Panc1 (cell line): ENCODE results near the gene IL2RG. TPM values are rescaled to one million over a fixed set of nuclear protein-coding genes. Genes with fewer than 3 reads are reported as not detected.

Source experiments
- ATAC-seq: fragments of 200-7000 bp; cut with Tn5 transposase; 2 replicates; pipeline ENCODE4 v1.9.1; 2020; ENCODE audit warnings: mild to moderate bottlenecking, moderate library complexity
- BruUV-seq: library from RNA; stranded (reverse); fragments of 400-500 nt; replicated peaks from 2 replicates; lab custom pipeline; 2021; lab: Mats Ljungman, UMichigan
- CTCF ChIA-PET: fragments of 300-600 bp; sonication (Branson Sonifier 250); formaldehyde crosslinking; loops from one replicate; lab custom pipeline; 2022; ENCODE audit warnings: antibody characterized with exemption; lab: Charles Lee
- POLR2A ChIA-PET: fragments of 300-600 bp; sonication (Branson Sonifier 250); formaldehyde crosslinking; loops from one replicate; lab custom pipeline; 2022; ENCODE audit warnings: antibody characterized with exemption; lab: Charles Lee
- DNase-seq: peaks from one replicate; pipeline ENCODE4 v3.0.0-alpha.2; 2010; ENCODE audit warnings: low read depth, low spot score
- H3K27ac ChIP-seq: 2 replicates; pipeline ENCODE4 v1.5.1; 2011; ENCODE audit warnings: mild to moderate bottlenecking, low read length, inconsistent platforms
- H3K27me3 ChIP-seq: fragments of 200-500 bp; sonication (Bioruptor generic); 2 replicates; pipeline ENCODE4 v1.6.0; 2014; ENCODE audit warnings: low read length, inconsistent platforms; ENCODE audit not compliant: control insufficient read depth, insufficient read depth
- H3K36me3 ChIP-seq: fragments of 200-500 bp; sonication (Bioruptor generic); 2 replicates; pipeline ENCODE4 v1.5.1; 2014; ENCODE audit warnings: inconsistent platforms, mild to moderate bottlenecking, low read length, moderate library complexity; ENCODE audit not compliant: control insufficient read depth, insufficient read depth
- H3K4me1 ChIP-seq: 2 replicates; pipeline ENCODE4 v1.5.1; 2011; ENCODE audit warnings: inconsistent platforms, mild to moderate bottlenecking, low read length, moderate library complexity; ENCODE audit not compliant: control insufficient read depth, insufficient read depth
- H3K4me3 ChIP-seq, 2 experiments: 2 replicates each; pipeline ENCODE4 v1.5.1; 2011 to 2012; ENCODE audit warnings: low read depth in 2 of 2, low read length in 2 of 2, mild to moderate bottlenecking in 2 of 2, inconsistent platforms in 1 of 2, moderate library complexity in 1 of 2
- H3K9me3 ChIP-seq: fragments of 200-500 bp; sonication (Bioruptor generic); 2 replicates; pipeline ENCODE4 v1.5.1; 2014; ENCODE audit warnings: low read depth, mild to moderate bottlenecking, inconsistent platforms, low read length, moderate library complexity; ENCODE audit not compliant: control insufficient read depth, insufficient read depth
- CTCF ChIP-seq: fragments of 450-650 bp; IDR thresholded peaks from 2 replicates; pipeline ENCODE4 v1.5.1; 2017; ENCODE audit warnings: mild to moderate bottlenecking
- POLR2AphosphoS5 ChIP-seq: IDR thresholded peaks from 2 replicates; pipeline ENCODE4 v1.6.1; 2012; ENCODE audit warnings: mild to moderate bottlenecking, low read depth, low read length, moderate library complexity
- SIN3A ChIP-seq: IDR thresholded peaks from 2 replicates; pipeline ENCODE4 v1.6.1; 2012; ENCODE audit warnings: low read depth, mild to moderate bottlenecking, low read length, moderate library complexity, borderline replicate concordance; ENCODE audit not compliant: insufficient read depth
- TCF7L2 ChIP-seq: IDR thresholded peaks from 2 replicates; pipeline ENCODE4 v1.6.1; 2011; ENCODE audit warnings: mild to moderate bottlenecking, low read depth, low read length, inconsistent platforms
- in situ Hi-C: cut with HindIII; loops from 2 replicates; pipeline ENCODE4 v1.10.0; 2016; ENCODE audit warnings: low sequenced_read_pairs, low pct_unique_long_range_greater_than_20kb
- intact Hi-C: fragments of 100-400 bp; cut with micrococcal nuclease; formaldehyde crosslinking; loops from one replicate; pipeline ENCODE4 v1.10.0; 2022; ENCODE audit not compliant: unreplicated experiment
- total RNA-seq: library from RNA; stranded (reverse); gene quantifications from one replicate; pipeline ENCODE4 v1.2.1, GENCODE V29; 2021; ENCODE audit not compliant: unreplicated experiment
- TF ChIP-seq, protein P1 (sequence below), 2 experiments: IDR thresholded peaks; 2 replicates each; pipeline ENCODE4 v1.6.1; 2011 to 2012; ENCODE audit warnings: low read depth in 2 of 2, control low read depth in 1 of 2, low read length in 1 of 2, mild to moderate bottlenecking in 1 of 2, moderate library complexity in 1 of 2; ENCODE audit not compliant: insufficient read depth in 1 of 2

The IL2RG gene
- total RNA-seq, 1 experiment from 2014 or later, result 0.28 TPM

- Histone ChIP-seq H3K27me3 (no peaks in the 10 kb centered on the region), H3K36me3 (peaks cover 5% of the 10 kb centered on the region; the same call in 1 of the 2 replicates), H3K27ac (no peak overlapping the region), H3K4me1 (no peaks in the 10 kb centered on the region), H3K4me3 (no peak overlapping the region), H3K9me3 (no peaks in the 10 kb centered on the region)
- POLR2A ChIA-PET, result no interaction called here
- ATAC-seq (no peak), DNase-seq (no peak)
- TF ChIP-seq, protein P1, sequence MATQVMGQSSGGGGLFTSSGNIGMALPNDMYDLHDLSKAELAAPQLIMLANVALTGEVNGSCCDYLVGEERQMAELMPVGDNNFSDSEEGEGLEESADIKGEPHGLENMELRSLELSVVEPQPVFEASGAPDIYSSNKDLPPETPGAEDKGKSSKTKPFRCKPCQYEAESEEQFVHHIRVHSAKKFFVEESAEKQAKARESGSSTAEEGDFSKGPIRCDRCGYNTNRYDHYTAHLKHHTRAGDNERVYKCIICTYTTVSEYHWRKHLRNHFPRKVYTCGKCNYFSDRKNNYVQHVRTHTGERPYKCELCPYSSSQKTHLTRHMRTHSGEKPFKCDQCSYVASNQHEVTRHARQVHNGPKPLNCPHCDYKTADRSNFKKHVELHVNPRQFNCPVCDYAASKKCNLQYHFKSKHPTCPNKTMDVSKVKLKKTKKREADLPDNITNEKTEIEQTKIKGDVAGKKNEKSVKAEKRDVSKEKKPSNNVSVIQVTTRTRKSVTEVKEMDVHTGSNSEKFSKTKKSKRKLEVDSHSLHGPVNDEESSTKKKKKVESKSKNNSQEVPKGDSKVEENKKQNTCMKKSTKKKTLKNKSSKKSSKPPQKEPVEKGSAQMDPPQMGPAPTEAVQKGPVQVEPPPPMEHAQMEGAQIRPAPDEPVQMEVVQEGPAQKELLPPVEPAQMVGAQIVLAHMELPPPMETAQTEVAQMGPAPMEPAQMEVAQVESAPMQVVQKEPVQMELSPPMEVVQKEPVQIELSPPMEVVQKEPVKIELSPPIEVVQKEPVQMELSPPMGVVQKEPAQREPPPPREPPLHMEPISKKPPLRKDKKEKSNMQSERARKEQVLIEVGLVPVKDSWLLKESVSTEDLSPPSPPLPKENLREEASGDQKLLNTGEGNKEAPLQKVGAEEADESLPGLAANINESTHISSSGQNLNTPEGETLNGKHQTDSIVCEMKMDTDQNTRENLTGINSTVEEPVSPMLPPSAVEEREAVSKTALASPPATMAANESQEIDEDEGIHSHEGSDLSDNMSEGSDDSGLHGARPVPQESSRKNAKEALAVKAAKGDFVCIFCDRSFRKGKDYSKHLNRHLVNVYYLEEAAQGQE (IDR thresholded peaks at IDR 0.05; ENCODE audit: insufficient read depth in 1 of 2, low read depth in 2 of 2, low read length in 1 of 2), result no peak
- TF ChIP-seq SIN3A (no peak), POLR2AphosphoS5 (no peak), CTCF (no peak), TCF7L2 (no peak)
- in situ Hi-C loops, result no loop called here
- CTCF ChIA-PET, result no interaction called here
- BruUV-seq, result no TSS peak
- intact Hi-C loops, result no loop called here
These were observed 51.2 kb downstream of the IL2RG start for GRCh38 chrX:71060127-71060526.

- BruUV-seq, result no TSS peak
- POLR2A ChIA-PET, result no interaction called here
These were observed 53.4 kb downstream of the IL2RG start for GRCh38 chrX:71057848-71058530.

More at GRCh38 chrX:71057848-71058530, 53.4 kb downstream of the IL2RG start:
- no peaks in the 10 kb centered on the region for H3K4me1 ChIP-seq
- DNase-seq, result no peak
- ATAC-seq, result no peak
- intact Hi-C loops (no loop called here), in situ Hi-C loops (no loop called here)
- no peak for TF ChIP-seq CTCF
- no peak for TF ChIP-seq TCF7L2
- TF ChIP-seq POLR2AphosphoS5, result no peak
- TF ChIP-seq, protein P1 (IDR thresholded peaks at IDR 0.05; ENCODE audit: insufficient read depth in 1 of 2, low read depth in 2 of 2, low read length in 1 of 2), result no peak
- TF ChIP-seq SIN3A, result no peak
- no peaks in the 10 kb centered on the region for H3K27me3 ChIP-seq
- CTCF ChIA-PET, result no interaction called here
- no peak overlapping the region for H3K4me3 ChIP-seq
- H3K36me3 ChIP-seq, result peaks cover 5% of the 10 kb centered on the region; the same call in 1 of the 2 replicates
- H3K9me3 ChIP-seq, result no peaks in the 10 kb centered on the region
- no peak overlapping the region for H3K27ac ChIP-seq
